ENCODE results near the gene ASPSCR1. TPM values are rescaled to one million over a fixed set of nuclear protein-coding genes. Genes with fewer than 3 reads are reported as not detected.

The ASPSCR1 gene
- total and polyA plus RNA-seq, 2 of the 4 experiments (the other 2 are of a cell fraction), result 7.2 to 17.2 TPM

GRCh38 chr17:82019690-82020571 lies 42.5 kb downstream of the ASPSCR1 start:
- Histone ChIP-seq H4K5ac (ENCODE audit: low read depth, low read length) (no peak overlapping the region), H3K27me3 (ENCODE audit: control insufficient read depth, insufficient read depth, low read length) (no peaks in the 10 kb centered on the region), H2BK120ac (ENCODE audit: low read depth, low read length) (no peak overlapping the region), H3K9me1 (ENCODE audit: insufficient read depth, low read length) (no peaks in the 10 kb centered on the region), H3K4me1 (ENCODE audit: control insufficient read depth, insufficient read depth, low read length) (peaks cover 13% of the 10 kb centered on the region), H3K9me3 (ENCODE audit: control insufficient read depth, insufficient read depth, low read length) (no peaks in the 10 kb centered on the region), H3K9ac (ENCODE audit: low read depth, low read length) (no peak overlapping the region), H3K79me1 (ENCODE audit: low read depth in 1 of 2, low read length in 2 of 2) (peaks cover 12 to 46% of the 10 kb centered on the region in 2 experiments), H3K23ac (ENCODE audit: low read depth, low read length) (no peak overlapping the region), H3K14ac (replicated peaks; ENCODE audit: low read depth, low read length) (no peak overlapping the region), H2AFZ (replicated peaks; ENCODE audit: low read length, poor library complexity) (no peak overlapping the region), H3K27ac (ENCODE audit: insufficient read depth, low read length) (no peak overlapping the region), H4K20me1 (ENCODE audit: insufficient read depth, low read length) (peaks cover 24% of the 10 kb centered on the region), H4K91ac (ENCODE audit: insufficient read depth, low read depth, low read length) (no peak overlapping the region), H2BK5ac (ENCODE audit: low read depth, low read length, poor library complexity, severe bottlenecking) (no peak overlapping the region), H3K4me3 (ENCODE audit: insufficient read depth, low read depth, low read length) (no peak overlapping the region), H3K36me3 (ENCODE audit: control insufficient read depth, insufficient read depth, low read length) (peaks cover 6% of the 10 kb centered on the region; the same call in 1 of the 2 replicates), H3K18ac (ENCODE audit: low read depth, low read length) (no peak overlapping the region), H3K4me2 (ENCODE audit: low read depth, low read length) (no peak overlapping the region), H2BK15ac (ENCODE audit: low read depth, low read length) (no peak overlapping the region), H2AK5ac (ENCODE audit: low read depth, low read length) (peak overlapping the region; percentile 33; the same call in 1 of the 2 replicates), H2BK20ac (ENCODE audit: low read depth, low read length) (no peak overlapping the region), H3K56ac (ENCODE audit: extremely low read depth, insufficient read depth, low read length) (no peak overlapping the region), H4K8ac (ENCODE audit: low read depth in 2 of 2, low read length in 2 of 2) (no peak overlapping the region), H2AK9ac (replicated peaks; ENCODE audit: low read depth, low read length, poor library complexity) (peak overlapping the region; percentile 67), H3K4ac (ENCODE audit: low read depth, low read length) (no peak overlapping the region)
- 73% methylated on average over 20 of the region's 34 CpGs; no CpG with 5 or more reads in 1 of the 2 experiments for WGBS, 2 experiments (ENCODE audit: extremely low coverage in 2 of 2, insufficient read length in 1 of 2)
- dilution Hi-C loops (cut with HindIII; ENCODE audit: low sequenced_read_pairs, unreplicated experiment) (no loop called here), intact Hi-C loops (cut with micrococcal nuclease) (no loop called here), in situ Hi-C loops (cut with MboI; ENCODE audit: low sequenced_read_pairs) (loop anchor here (5.0 kb wide), 1 partner anchor 53 kb away; no protein-coding TSS in a partner anchor)
- ChIA-PET POLR2A (ENCODE audit: unreplicated experiment) (no interaction called here), CTCF (interaction anchor here (0.5 to 3.6 kb wide), 8 partner anchors 15 to 211 kb away, joined by 3 to 17 read pairs (median 3); partner anchors contain the start of genes DCXR and NOTUM)
- ATAC-seq (ENCODE audit: low read depth) (no peak), DNase-seq (peak; percentile 21)
- TF ChIP-seq RAD21 (IDR thresholded peaks at IDR 0.05; ENCODE audit: low read length) (peak; percentile 49), USF2 (IDR thresholded peaks at IDR 0.05; ENCODE audit: low read depth, low read length) (no peak), CEBPB (IDR thresholded peaks at IDR 0.05; ENCODE audit: low read depth, low read length) (no peak), SMC3 (IDR thresholded peaks at IDR 0.05; ENCODE audit: low read depth, low read length) (peak; percentile 41), MAFK (IDR thresholded peaks at IDR 0.05; ENCODE audit: low read depth, low read length) (no peak), BHLHE40 (IDR thresholded peaks at IDR 0.05; ENCODE audit: low read depth, low read length) (no peak), MAZ (IDR thresholded peaks at IDR 0.05; ENCODE audit: borderline replicate concordance, low read depth, low read length) (no peak), ELK1 (IDR thresholded peaks at IDR 0.05; ENCODE audit: borderline replicate concordance, low read depth, low read length) (no peak), MXI1 (IDR thresholded peaks at IDR 0.05; ENCODE audit: borderline replicate concordance, low read depth, low read length) (no peak), CTCF (conservative IDR thresholded peaks at IDR 0.05; ENCODE audit: low read depth, low read length) (peak; percentile 64), POLR2A (IDR thresholded peaks at IDR 0.05; ENCODE audit: low read depth, low read length) (no peak)
- no TSS peak for BruUV-seq (replicated peaks)
